ENCODE results near the gene HDAC4. TPM values are rescaled to one million over a fixed set of nuclear protein-coding genes. Genes with fewer than 3 reads are reported as not detected.

Gene HDAC4
- total and polyA plus RNA-seq, 4 donors, result 2.9 to 37.2 (median 4.4) TPM

DNA sequence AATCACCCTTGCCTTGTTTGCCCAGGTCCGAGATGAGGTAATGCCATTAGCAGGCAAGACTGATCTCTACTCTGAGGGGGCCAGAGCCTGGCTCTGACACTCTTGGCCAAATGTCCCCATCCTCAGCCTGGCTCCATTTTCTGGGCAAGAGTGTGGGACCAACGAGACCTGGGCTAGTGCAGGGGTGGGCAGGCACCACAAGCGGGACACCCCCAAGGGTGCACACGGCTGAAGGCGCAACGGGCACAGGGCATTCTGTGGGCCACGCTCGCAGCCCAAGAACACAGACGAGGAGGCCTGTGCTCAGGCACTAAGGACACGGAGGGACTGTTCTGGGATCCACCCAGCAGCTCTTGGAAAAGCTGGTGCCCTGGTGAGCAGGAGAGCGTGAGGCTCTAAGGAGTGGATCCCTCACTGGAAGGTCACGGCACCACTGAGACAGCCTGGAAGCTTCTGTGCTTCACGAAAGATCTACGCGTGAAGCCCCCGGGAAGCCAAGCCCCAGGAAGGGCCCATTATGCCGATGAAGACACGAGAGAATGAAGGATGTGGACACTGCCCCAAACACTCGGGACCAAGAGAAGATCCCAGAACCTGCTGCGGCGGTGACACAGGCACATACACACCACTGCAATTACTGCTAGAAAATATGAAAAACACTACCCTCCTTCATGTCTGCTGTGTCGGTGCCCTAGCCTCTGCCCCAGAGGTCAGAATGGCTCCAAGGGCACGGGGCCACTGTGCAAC is 138.2 kb downstream of the HDAC4 start:
- WGBS, result 97% methylated on average over 23 of the region's 23 CpGs
- peaks cover 11 to 26% (median 16%) of the 10 kb centered on the region in 4 donors for H3K4me1 ChIP-seq (ENCODE audit: control insufficient read depth in 4 of 4, insufficient read depth in 4 of 4, low read length in 3 of 4)
- no peak for DNase-seq (ENCODE audit: low spot score)

DNA sequence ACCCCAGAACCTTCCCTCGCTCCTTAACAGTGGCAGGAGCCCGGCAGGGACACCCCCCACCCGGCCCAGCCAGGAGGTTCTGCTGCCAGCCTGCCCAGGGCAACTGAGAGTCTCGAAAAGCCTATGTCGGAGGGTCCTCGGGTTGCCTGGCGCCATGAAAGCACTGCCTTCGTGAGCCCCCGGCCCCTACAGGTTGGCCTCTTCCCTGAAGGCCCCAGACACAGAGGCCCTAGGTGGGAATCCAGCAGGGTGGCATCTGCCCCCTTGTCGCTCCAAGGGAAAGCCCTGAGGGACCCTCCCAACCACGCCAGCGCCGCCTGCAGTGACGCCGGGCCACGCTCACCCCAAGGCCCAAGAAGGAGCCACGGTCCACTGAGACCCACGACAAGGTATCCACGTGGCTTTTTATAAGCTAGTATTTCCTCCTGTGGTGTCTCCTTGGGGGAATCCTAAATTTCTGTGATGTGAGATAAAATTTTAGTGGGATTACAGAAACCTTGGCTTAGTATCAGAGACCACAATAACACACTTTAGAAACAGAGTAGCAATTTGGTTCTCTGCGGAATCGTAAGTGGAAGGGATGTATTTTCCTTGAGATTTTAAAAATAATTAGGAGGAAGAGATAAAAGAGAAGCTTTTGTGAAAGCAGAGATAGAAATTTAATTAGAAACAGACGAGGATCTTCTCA is 138.9 kb downstream of the HDAC4 start:
- WGBS, result 97% methylated on average over 22 of the region's 22 CpGs
- no peak for DNase-seq (ENCODE audit: low spot score)
- Histone ChIP-seq H3K27me3 (ENCODE audit: control insufficient read depth in 4 of 4, insufficient read depth in 4 of 4, low read length in 3 of 4) (no peaks in the 10 kb centered on the region), H3K36me3 (ENCODE audit: control insufficient read depth in 4 of 4, insufficient read depth in 3 of 4, low read depth in 1 of 4, low read length in 3 of 4) (no peaks in the 10 kb centered on the region), H3K27ac (ENCODE audit: low read depth in 1 of 2, low read length in 2 of 2) (no peak overlapping the region), H3K4me3 (ENCODE audit: low read depth in 1 of 3, low read length in 3 of 3) (no peak overlapping the region), H3K4me1 (ENCODE audit: control insufficient read depth in 4 of 4, insufficient read depth in 4 of 4, low read length in 3 of 4) (peaks cover 4 to 23% (median 10%) of the 10 kb centered on the region in 4 donors), H3K9ac (ENCODE audit: low read depth in 1 of 2, low read length in 2 of 2) (no peak overlapping the region), H3K9me3 (ENCODE audit: control insufficient read depth in 4 of 4, low read length in 3 of 4) (peaks cover 0 to 2% (median 0%) of the 10 kb centered on the region in 4 donors)
- no peak for TF ChIP-seq FOXA2 (IDR thresholded peaks at IDR 0.05)
- TF ChIP-seq, protein P1, sequence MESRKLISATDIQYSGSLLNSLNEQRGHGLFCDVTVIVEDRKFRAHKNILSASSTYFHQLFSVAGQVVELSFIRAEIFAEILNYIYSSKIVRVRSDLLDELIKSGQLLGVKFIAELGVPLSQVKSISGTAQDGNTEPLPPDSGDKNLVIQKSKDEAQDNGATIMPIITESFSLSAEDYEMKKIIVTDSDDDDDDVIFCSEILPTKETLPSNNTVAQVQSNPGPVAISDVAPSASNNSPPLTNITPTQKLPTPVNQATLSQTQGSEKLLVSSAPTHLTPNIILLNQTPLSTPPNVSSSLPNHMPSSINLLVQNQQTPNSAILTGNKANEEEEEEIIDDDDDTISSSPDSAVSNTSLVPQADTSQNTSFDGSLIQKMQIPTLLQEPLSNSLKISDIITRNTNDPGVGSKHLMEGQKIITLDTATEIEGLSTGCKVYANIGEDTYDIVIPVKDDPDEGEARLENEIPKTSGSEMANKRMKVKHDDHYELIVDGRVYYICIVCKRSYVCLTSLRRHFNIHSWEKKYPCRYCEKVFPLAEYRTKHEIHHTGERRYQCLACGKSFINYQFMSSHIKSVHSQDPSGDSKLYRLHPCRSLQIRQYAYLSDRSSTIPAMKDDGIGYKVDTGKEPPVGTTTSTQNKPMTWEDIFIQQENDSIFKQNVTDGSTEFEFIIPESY (IDR thresholded peaks at IDR 0.05), result no peak
- TF ChIP-seq HNF4A (conservative IDR thresholded peaks at IDR 0.05), result no peak
- TF ChIP-seq EGR1 (IDR thresholded peaks at IDR 0.05; ENCODE audit: low read depth in 2 of 2), result no peak
- TF ChIP-seq GABPA (IDR thresholded peaks at IDR 0.05 in 1 of 2, conservative IDR thresholded peaks at IDR 0.05 in 1 of 2), result no peak
- TF ChIP-seq, protein P2, sequence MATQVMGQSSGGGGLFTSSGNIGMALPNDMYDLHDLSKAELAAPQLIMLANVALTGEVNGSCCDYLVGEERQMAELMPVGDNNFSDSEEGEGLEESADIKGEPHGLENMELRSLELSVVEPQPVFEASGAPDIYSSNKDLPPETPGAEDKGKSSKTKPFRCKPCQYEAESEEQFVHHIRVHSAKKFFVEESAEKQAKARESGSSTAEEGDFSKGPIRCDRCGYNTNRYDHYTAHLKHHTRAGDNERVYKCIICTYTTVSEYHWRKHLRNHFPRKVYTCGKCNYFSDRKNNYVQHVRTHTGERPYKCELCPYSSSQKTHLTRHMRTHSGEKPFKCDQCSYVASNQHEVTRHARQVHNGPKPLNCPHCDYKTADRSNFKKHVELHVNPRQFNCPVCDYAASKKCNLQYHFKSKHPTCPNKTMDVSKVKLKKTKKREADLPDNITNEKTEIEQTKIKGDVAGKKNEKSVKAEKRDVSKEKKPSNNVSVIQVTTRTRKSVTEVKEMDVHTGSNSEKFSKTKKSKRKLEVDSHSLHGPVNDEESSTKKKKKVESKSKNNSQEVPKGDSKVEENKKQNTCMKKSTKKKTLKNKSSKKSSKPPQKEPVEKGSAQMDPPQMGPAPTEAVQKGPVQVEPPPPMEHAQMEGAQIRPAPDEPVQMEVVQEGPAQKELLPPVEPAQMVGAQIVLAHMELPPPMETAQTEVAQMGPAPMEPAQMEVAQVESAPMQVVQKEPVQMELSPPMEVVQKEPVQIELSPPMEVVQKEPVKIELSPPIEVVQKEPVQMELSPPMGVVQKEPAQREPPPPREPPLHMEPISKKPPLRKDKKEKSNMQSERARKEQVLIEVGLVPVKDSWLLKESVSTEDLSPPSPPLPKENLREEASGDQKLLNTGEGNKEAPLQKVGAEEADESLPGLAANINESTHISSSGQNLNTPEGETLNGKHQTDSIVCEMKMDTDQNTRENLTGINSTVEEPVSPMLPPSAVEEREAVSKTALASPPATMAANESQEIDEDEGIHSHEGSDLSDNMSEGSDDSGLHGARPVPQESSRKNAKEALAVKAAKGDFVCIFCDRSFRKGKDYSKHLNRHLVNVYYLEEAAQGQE (IDR thresholded peaks at IDR 0.05), result no peak
- no peak for TF ChIP-seq TAF1 (conservative IDR thresholded peaks at IDR 0.05)
- TF ChIP-seq, protein P3, sequence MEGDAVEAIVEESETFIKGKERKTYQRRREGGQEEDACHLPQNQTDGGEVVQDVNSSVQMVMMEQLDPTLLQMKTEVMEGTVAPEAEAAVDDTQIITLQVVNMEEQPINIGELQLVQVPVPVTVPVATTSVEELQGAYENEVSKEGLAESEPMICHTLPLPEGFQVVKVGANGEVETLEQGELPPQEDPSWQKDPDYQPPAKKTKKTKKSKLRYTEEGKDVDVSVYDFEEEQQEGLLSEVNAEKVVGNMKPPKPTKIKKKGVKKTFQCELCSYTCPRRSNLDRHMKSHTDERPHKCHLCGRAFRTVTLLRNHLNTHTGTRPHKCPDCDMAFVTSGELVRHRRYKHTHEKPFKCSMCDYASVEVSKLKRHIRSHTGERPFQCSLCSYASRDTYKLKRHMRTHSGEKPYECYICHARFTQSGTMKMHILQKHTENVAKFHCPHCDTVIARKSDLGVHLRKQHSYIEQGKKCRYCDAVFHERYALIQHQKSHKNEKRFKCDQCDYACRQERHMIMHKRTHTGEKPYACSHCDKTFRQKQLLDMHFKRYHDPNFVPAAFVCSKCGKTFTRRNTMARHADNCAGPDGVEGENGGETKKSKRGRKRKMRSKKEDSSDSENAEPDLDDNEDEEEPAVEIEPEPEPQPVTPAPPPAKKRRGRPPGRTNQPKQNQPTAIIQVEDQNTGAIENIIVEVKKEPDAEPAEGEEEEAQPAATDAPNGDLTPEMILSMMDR (IDR thresholded peaks at IDR 0.05; ENCODE audit: low read depth, low read length, missing input control), result no peak
- TF ChIP-seq RAD21 (IDR thresholded peaks at IDR 0.05), result no peak
- TF ChIP-seq, protein P4, sequence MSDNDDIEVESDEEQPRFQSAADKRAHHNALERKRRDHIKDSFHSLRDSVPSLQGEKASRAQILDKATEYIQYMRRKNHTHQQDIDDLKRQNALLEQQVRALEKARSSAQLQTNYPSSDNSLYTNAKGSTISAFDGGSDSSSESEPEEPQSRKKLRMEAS (IDR thresholded peaks at IDR 0.05), result no peak
- no peak for TF ChIP-seq HNF4G (IDR thresholded peaks at IDR 0.05)
- TF ChIP-seq, protein P5, sequence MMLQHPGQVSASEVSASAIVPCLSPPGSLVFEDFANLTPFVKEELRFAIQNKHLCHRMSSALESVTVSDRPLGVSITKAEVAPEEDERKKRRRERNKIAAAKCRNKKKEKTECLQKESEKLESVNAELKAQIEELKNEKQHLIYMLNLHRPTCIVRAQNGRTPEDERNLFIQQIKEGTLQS (IDR thresholded peaks at IDR 0.05), result no peak
- TF ChIP-seq SP1 (IDR thresholded peaks at IDR 0.05), result no peak
- no peak for TF ChIP-seq NR2F2 (IDR thresholded peaks at IDR 0.05)
- no peak for TF ChIP-seq FOXA1 (IDR thresholded peaks at IDR 0.05)
- no peak for TF ChIP-seq JUND (IDR thresholded peaks at IDR 0.05)
- TF ChIP-seq RXRA (IDR thresholded peaks at IDR 0.05), result no peak

More for the DNA sequence above, 138.2 kb downstream of the HDAC4 start:
- TF ChIP-seq FOXA2 (IDR thresholded peaks at IDR 0.05), result no peak
- TF ChIP-seq, protein P3 (IDR thresholded peaks at IDR 0.05; ENCODE audit: low read depth, low read length, missing input control), result no peak
- TF ChIP-seq HNF4G (IDR thresholded peaks at IDR 0.05), result no peak
- TF ChIP-seq, protein P5 (IDR thresholded peaks at IDR 0.05), result no peak
- no peak for TF ChIP-seq HNF4A (conservative IDR thresholded peaks at IDR 0.05)
- no peak for TF ChIP-seq EGR1 (IDR thresholded peaks at IDR 0.05; ENCODE audit: low read depth in 2 of 2)
- no peak for TF ChIP-seq RXRA (IDR thresholded peaks at IDR 0.05)
- Histone ChIP-seq H3K27ac (ENCODE audit: low read depth in 1 of 2, low read length in 2 of 2) (no peak overlapping the region), H3K4me3 (ENCODE audit: low read depth in 1 of 3, low read length in 3 of 3) (no peak overlapping the region), H3K36me3 (ENCODE audit: control insufficient read depth in 4 of 4, insufficient read depth in 3 of 4, low read depth in 1 of 4, low read length in 3 of 4) (no peaks in the 10 kb centered on the region), H3K9me3 (ENCODE audit: control insufficient read depth in 4 of 4, low read length in 3 of 4) (peaks cover 0 to 2% (median 0%) of the 10 kb centered on the region in 4 donors), H3K9ac (ENCODE audit: low read depth in 1 of 2, low read length in 2 of 2) (no peak overlapping the region), H3K27me3 (ENCODE audit: control insufficient read depth in 4 of 4, insufficient read depth in 4 of 4, low read length in 3 of 4) (no peaks in the 10 kb centered on the region)
